ENCODE data around the gene GRM8. TPM values are rescaled to one million over a fixed set of nuclear protein-coding genes. Genes with fewer than 3 reads are reported as not detected.

Gene GRM8
- total and polyA plus RNA-seq, 2 donors = 0.27 to 0.38 TPM

DNA sequence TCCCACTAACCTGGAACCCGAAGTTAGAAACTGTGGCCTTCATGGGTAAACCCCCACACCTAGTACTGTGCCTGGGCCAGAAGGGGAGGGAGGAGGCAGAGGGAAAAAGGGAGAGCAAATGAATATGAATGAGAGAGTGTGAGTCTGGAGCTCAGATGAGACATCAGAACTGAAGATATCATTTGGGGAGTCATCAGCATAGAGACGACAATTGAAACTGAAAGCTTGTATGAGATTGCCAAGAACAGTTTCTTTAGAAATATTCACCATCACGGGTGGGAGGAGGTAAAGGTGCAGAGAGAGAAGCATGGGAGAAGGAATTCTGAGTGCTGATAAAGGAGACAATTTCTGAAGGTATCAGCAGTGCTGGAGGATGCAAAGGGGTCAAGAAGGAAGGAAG lies 171.2 kb downstream of the GRM8 start:
- Histone ChIP-seq H3K27me3 (ENCODE audit: control insufficient read depth in 2 of 2, insufficient read depth in 1 of 2, low read length in 1 of 2) (no peaks in the 10 kb centered on the region), H3K4me1 (ENCODE audit: control insufficient read depth in 2 of 2, insufficient read depth in 2 of 2, low read length in 2 of 2) (no peaks in the 10 kb centered on the region), H3K36me3 (ENCODE audit: control insufficient read depth in 2 of 2, insufficient read depth in 2 of 2, low read length in 1 of 2) (no peaks in the 10 kb centered on the region), H3K27ac (ENCODE audit: low read depth in 1 of 2, low read length in 1 of 2) (no peak overlapping the region), H3K4me3 (ENCODE audit: low read length in 2 of 2) (no peak overlapping the region), H3K9me3 (ENCODE audit: control insufficient read depth in 2 of 2, insufficient read depth in 1 of 2, low read length in 1 of 2) (no peaks in the 10 kb centered on the region)
- WGBS = 88% methylated on average over 3 of the region's 3 CpGs
- DNase-seq (ENCODE audit: low read depth in 6 of 9, low spot score in 9 of 9) = no peak

GRCh38 chr7:127080576-127080975 lies 172.2 kb downstream of the GRM8 start:
- Histone ChIP-seq H3K36me3 (ENCODE audit: control insufficient read depth in 2 of 2, insufficient read depth in 2 of 2, low read length in 1 of 2) (no peaks in the 10 kb centered on the region), H3K9me3 (ENCODE audit: control insufficient read depth in 2 of 2, insufficient read depth in 1 of 2, low read length in 1 of 2) (no peaks in the 10 kb centered on the region), H3K4me3 (ENCODE audit: low read length in 2 of 2) (no peak overlapping the region), H3K27me3 (ENCODE audit: control insufficient read depth in 2 of 2, insufficient read depth in 1 of 2, low read length in 1 of 2) (no peaks in the 10 kb centered on the region), H3K4me1 (ENCODE audit: control insufficient read depth in 2 of 2, insufficient read depth in 2 of 2, low read length in 2 of 2) (no peaks in the 10 kb centered on the region), H3K27ac (ENCODE audit: low read depth in 1 of 2, low read length in 1 of 2) (no peak overlapping the region)
- no peak for DNase-seq (ENCODE audit: low read depth in 6 of 9, low spot score in 9 of 9)
- 76% methylated on average over 2 of the region's 2 CpGs for WGBS

DNA sequence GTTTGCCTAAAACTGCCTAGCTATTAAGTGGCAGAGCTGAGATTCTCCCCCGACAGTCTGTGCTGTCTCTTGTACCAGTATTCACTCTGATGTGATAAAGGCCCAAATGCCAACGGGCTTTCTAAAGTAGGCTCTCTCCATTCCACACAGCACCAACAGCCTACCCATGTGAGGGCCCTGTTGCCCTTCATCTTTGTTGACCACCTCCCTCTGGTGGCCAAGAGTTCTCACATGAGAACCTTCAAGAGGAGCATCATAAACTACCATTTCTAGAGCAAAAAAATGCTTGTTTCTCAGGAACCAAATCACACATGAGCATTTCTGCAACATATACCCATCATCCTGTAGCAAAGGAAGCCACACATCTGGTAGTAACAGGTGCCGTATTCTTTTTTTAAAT lies 185.8 kb downstream of the GRM8 start:
- no peaks in the 10 kb centered on the region for H3K36me3 ChIP-seq (ENCODE audit: control insufficient read depth in 2 of 2, insufficient read depth in 2 of 2, low read length in 1 of 2)
- H3K9me3 ChIP-seq (ENCODE audit: control insufficient read depth in 2 of 2, insufficient read depth in 1 of 2, low read length in 1 of 2) = no peaks in the 10 kb centered on the region
- H3K27me3 ChIP-seq (ENCODE audit: control insufficient read depth in 2 of 2, insufficient read depth in 1 of 2, low read length in 1 of 2) = no peaks in the 10 kb centered on the region
- no peak for DNase-seq (ENCODE audit: low read depth in 6 of 9, low spot score in 9 of 9)
- H3K4me3 ChIP-seq (ENCODE audit: low read length in 2 of 2) = no peak overlapping the region
- no peak overlapping the region for H3K27ac ChIP-seq (ENCODE audit: low read depth in 1 of 2, low read length in 1 of 2)
- no peaks in the 10 kb centered on the region for H3K4me1 ChIP-seq (ENCODE audit: control insufficient read depth in 2 of 2, insufficient read depth in 2 of 2, low read length in 2 of 2)
- 86% methylated on average over 3 of the region's 3 CpGs for WGBS

DNA sequence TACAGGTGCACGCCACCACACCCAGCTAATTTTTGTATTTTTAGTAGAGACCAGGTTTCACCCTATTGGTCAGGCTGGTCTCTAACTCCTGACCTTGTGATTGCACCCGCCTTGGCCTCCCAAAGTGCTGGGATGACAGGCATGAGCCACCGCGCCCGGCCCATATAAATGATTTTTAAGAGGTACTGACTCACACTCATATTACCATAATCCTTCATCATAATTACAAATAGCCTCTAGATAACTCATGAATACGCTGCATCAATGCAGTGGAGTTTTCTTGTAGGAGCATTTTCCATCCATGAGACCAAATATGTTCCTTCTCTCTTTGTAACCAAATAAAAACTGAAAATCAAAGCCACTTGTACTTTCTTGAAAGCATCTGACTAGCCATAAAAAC lies 193.3 kb downstream of the GRM8 start:
- no peak overlapping the region for H3K4me3 ChIP-seq (ENCODE audit: low read length in 2 of 2)
- DNase-seq (ENCODE audit: low read depth in 6 of 9, low spot score in 9 of 9) = no peak
- H3K27me3 ChIP-seq (ENCODE audit: control insufficient read depth in 2 of 2, insufficient read depth in 1 of 2, low read length in 1 of 2) = no peaks in the 10 kb centered on the region
- no peaks in the 10 kb centered on the region for H3K4me1 ChIP-seq (ENCODE audit: control insufficient read depth in 2 of 2, insufficient read depth in 2 of 2, low read length in 2 of 2)
- 96% methylated on average over 6 of the region's 6 CpGs for WGBS
- H3K36me3 ChIP-seq (ENCODE audit: control insufficient read depth in 2 of 2, insufficient read depth in 2 of 2, low read length in 1 of 2) = no peaks in the 10 kb centered on the region
- H3K9me3 ChIP-seq (ENCODE audit: control insufficient read depth in 2 of 2, insufficient read depth in 1 of 2, low read length in 1 of 2) = no peaks in the 10 kb centered on the region
- no peak overlapping the region for H3K27ac ChIP-seq (ENCODE audit: low read depth in 1 of 2, low read length in 1 of 2)

DNA sequence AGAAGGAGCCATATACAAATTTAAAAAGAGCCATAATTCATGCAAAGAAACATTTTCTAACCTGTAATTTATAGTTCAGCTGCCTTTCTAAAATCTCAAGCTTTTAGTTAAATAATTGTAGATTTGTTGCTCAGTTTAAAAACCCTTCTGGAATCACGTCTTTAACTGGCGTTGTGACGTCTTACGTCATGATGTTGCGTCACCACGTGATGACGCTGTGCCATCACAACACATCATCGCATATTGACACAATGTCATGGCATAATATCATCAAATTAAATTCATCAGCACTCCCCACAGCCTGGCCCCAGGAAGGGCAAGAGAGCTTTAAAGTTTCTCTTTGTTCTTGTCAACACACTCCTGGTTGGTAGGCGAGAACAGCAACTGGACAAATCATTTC lies 194.8 kb downstream of the GRM8 start:
- DNase-seq (ENCODE audit: low read depth in 6 of 9, low spot score in 9 of 9) = no peak
- H3K27me3 ChIP-seq (ENCODE audit: control insufficient read depth in 2 of 2, insufficient read depth in 1 of 2, low read length in 1 of 2) = no peaks in the 10 kb centered on the region
- 82% methylated on average over 9 of the region's 9 CpGs for WGBS
- H3K4me1 ChIP-seq (ENCODE audit: control insufficient read depth in 2 of 2, insufficient read depth in 2 of 2, low read length in 2 of 2) = no peaks in the 10 kb centered on the region
- H3K36me3 ChIP-seq (ENCODE audit: control insufficient read depth in 2 of 2, insufficient read depth in 2 of 2, low read length in 1 of 2) = no peaks in the 10 kb centered on the region
- H3K4me3 ChIP-seq (ENCODE audit: low read length in 2 of 2) = no peak overlapping the region
- H3K9me3 ChIP-seq (ENCODE audit: control insufficient read depth in 2 of 2, insufficient read depth in 1 of 2, low read length in 1 of 2) = no peaks in the 10 kb centered on the region
- no peak overlapping the region for H3K27ac ChIP-seq (ENCODE audit: low read depth in 1 of 2, low read length in 1 of 2)

DNA sequence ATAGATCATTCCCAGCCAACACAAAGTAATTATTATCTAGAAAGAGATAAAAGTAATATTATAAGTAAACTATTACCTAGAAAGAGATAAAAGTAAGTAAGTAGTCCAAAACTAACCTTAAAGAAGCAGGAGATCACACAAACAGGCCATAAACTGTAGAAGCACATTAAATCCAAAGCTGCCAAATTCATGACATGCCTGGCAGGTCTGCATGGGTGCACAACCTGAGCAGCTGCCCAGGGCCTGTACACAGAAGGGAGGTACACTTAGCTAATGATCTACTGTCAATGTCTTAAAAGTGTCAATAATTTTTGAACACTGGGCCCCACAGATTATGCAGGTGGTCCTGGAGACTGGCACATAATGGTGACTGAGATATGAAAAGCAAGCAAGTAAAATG lies 196.5 kb downstream of the GRM8 start:
- no peaks in the 10 kb centered on the region for H3K36me3 ChIP-seq (ENCODE audit: control insufficient read depth in 2 of 2, insufficient read depth in 2 of 2, low read length in 1 of 2)
- no peak for DNase-seq (ENCODE audit: low read depth in 6 of 9, low spot score in 9 of 9)
- no peaks in the 10 kb centered on the region for H3K9me3 ChIP-seq (ENCODE audit: control insufficient read depth in 2 of 2, insufficient read depth in 1 of 2, low read length in 1 of 2)
- H3K4me1 ChIP-seq (ENCODE audit: control insufficient read depth in 2 of 2, insufficient read depth in 2 of 2, low read length in 2 of 2) = no peaks in the 10 kb centered on the region
- no peak overlapping the region for H3K4me3 ChIP-seq (ENCODE audit: low read length in 2 of 2)
- no peaks in the 10 kb centered on the region for H3K27me3 ChIP-seq (ENCODE audit: control insufficient read depth in 2 of 2, insufficient read depth in 1 of 2, low read length in 1 of 2)
- no peak overlapping the region for H3K27ac ChIP-seq (ENCODE audit: low read depth in 1 of 2, low read length in 1 of 2)

- Histone ChIP-seq H3K4me3 (ENCODE audit: low read length in 2 of 2) (no peak overlapping the region), H3K4me1 (ENCODE audit: control insufficient read depth in 2 of 2, insufficient read depth in 2 of 2, low read length in 2 of 2) (no peaks in the 10 kb centered on the region), H3K27ac (ENCODE audit: low read depth in 1 of 2, low read length in 1 of 2) (no peak overlapping the region), H3K27me3 (ENCODE audit: control insufficient read depth in 2 of 2, insufficient read depth in 1 of 2, low read length in 1 of 2) (no peaks in the 10 kb centered on the region), H3K36me3 (ENCODE audit: control insufficient read depth in 2 of 2, insufficient read depth in 2 of 2, low read length in 1 of 2) (no peaks in the 10 kb centered on the region), H3K9me3 (ENCODE audit: control insufficient read depth in 2 of 2, insufficient read depth in 1 of 2, low read length in 1 of 2) (no peaks in the 10 kb centered on the region)
- DNase-seq (ENCODE audit: low read depth in 6 of 9, low spot score in 9 of 9) = no peak
Observed at GRCh38 chr7:127047521-127047920, 205.2 kb downstream of the GRM8 start.

DNA sequence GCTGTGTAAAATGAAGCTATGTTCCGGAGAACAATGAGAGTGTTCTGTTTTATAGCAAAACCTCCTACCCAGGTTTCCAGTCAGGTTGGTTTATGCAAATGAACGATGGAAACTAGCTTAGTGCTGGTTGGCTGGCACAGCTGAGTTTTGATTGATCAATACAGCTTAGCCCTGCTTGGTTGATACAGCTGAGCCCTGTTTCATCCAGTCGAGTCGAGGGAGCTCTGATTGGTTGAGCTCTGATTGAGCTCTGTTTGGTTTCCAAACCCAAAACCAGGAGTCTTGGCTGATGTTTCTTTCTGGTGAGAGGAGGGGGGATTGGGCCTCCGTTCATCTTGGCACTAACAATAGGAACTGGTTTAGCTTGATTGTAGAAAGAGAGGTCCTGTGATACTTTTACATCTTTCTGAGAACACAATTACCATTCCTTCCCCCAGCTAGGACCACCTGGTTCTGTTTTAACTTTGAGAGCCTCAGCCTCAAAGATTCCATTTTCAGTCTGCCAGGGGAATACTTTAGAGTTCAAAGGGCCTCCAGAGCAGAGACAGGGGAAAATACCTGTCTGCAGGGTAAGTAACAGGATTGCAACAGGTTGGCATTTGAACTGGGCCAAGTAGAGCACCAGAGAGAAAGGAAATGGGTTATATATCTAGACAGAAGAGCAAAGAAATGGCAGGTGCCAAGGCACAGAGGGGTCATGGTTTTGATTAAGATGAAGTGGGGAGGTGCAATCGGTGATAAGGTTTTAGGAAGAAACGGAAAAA lies 210.9 kb downstream of the GRM8 start:
- Histone ChIP-seq H3K27ac (ENCODE audit: low read depth in 1 of 2, low read length in 1 of 2) (no peak overlapping the region), H3K27me3 (ENCODE audit: control insufficient read depth in 2 of 2, insufficient read depth in 1 of 2, low read length in 1 of 2) (no peaks in the 10 kb centered on the region), H3K4me3 (ENCODE audit: low read length in 2 of 2) (no peak overlapping the region), H3K36me3 (ENCODE audit: control insufficient read depth in 2 of 2, insufficient read depth in 2 of 2, low read length in 1 of 2) (no peaks in the 10 kb centered on the region), H3K9me3 (ENCODE audit: control insufficient read depth in 2 of 2, insufficient read depth in 1 of 2, low read length in 1 of 2) (no peaks in the 10 kb centered on the region), H3K4me1 (ENCODE audit: control insufficient read depth in 2 of 2, insufficient read depth in 2 of 2, low read length in 2 of 2) (no peaks in the 10 kb centered on the region)
- 90% methylated on average over 7 of the region's 7 CpGs for WGBS
- no peak for DNase-seq (ENCODE audit: low read depth in 6 of 9, low spot score in 9 of 9)

GRCh38 chr7:127040042-127040441 lies 212.7 kb downstream of the GRM8 start:
- Histone ChIP-seq H3K4me3 (ENCODE audit: low read length in 2 of 2) (no peak overlapping the region), H3K4me1 (ENCODE audit: control insufficient read depth in 2 of 2, insufficient read depth in 2 of 2, low read length in 2 of 2) (no peaks in the 10 kb centered on the region), H3K9me3 (ENCODE audit: control insufficient read depth in 2 of 2, insufficient read depth in 1 of 2, low read length in 1 of 2) (no peaks in the 10 kb centered on the region), H3K27ac (ENCODE audit: low read depth in 1 of 2, low read length in 1 of 2) (no peak overlapping the region), H3K36me3 (ENCODE audit: control insufficient read depth in 2 of 2, insufficient read depth in 2 of 2, low read length in 1 of 2) (no peaks in the 10 kb centered on the region), H3K27me3 (ENCODE audit: control insufficient read depth in 2 of 2, insufficient read depth in 1 of 2, low read length in 1 of 2) (no peaks in the 10 kb centered on the region)
- 90% methylated on average over 2 of the region's 2 CpGs for WGBS
- no peak for DNase-seq (ENCODE audit: low read depth in 6 of 9, low spot score in 9 of 9)
